ENCODE measurements around the gene RNF215. TPM values are rescaled to one million over a fixed set of nuclear protein-coding genes. Genes with fewer than 3 reads are reported as not detected.
A peak's percentile ranks its signal among the peaks of the same experiment; 100 is the strongest.

The RNF215 gene
- total RNA-seq, 4 donors from 2014 or later, result 6.6 to 18.5 (median 15.0) TPM

DNA sequence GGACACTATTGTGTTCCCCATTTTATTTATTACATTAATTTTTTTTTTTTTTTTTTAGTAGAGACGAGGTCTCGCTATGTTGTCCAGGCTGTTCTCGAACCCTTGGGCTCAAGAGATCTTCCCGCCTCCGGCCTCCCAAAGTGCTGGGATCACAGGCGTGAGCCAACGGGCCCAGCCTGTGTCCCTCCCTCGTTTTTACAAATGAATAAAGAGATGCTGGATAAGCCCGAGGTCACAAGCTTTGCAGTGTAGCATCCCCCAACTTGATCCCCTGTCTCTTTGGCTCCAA, 38.1 kb upstream of the RNF215 start:
- DNase-seq (ENCODE audit: extremely low spot score), result no peak
- Histone ChIP-seq H3K4me1 (peaks cover 37 to 60% (median 59%) of the 10 kb centered on the region in 4 donors), H3K4me3 (peak overlapping the region; percentile 62 to 78 (median 67)), H3K27me3 (no peaks in the 10 kb centered on the region), H3K36me3 (peaks cover 0 to 6% (median 1%) of the 10 kb centered on the region in 4 donors), H3K27ac (replicated peaks in 1 of 4) (peak overlapping the region; percentile 79 to 96 (median 94)), H3K9me3 (no peaks in the 10 kb centered on the region)
- intact Hi-C loops (cut with DNase I), result loop anchor here (5.0 kb wide), 1 partner anchor 33 kb away; no protein-coding TSS in a partner anchor
- WGBS, result 6% methylated on average over 9 of the region's 9 CpGs
- TF ChIP-seq, protein P1, sequence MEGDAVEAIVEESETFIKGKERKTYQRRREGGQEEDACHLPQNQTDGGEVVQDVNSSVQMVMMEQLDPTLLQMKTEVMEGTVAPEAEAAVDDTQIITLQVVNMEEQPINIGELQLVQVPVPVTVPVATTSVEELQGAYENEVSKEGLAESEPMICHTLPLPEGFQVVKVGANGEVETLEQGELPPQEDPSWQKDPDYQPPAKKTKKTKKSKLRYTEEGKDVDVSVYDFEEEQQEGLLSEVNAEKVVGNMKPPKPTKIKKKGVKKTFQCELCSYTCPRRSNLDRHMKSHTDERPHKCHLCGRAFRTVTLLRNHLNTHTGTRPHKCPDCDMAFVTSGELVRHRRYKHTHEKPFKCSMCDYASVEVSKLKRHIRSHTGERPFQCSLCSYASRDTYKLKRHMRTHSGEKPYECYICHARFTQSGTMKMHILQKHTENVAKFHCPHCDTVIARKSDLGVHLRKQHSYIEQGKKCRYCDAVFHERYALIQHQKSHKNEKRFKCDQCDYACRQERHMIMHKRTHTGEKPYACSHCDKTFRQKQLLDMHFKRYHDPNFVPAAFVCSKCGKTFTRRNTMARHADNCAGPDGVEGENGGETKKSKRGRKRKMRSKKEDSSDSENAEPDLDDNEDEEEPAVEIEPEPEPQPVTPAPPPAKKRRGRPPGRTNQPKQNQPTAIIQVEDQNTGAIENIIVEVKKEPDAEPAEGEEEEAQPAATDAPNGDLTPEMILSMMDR (IDR thresholded peaks at IDR 0.05), result no peak
- TF ChIP-seq POLR2A (IDR thresholded peaks at IDR 0.05; ENCODE audit: low read depth), result no peak
- TF ChIP-seq POLR2AphosphoS5 (IDR thresholded peaks at IDR 0.05), result no peak
- no peak for TF ChIP-seq EP300 (IDR thresholded peaks at IDR 0.05)

DNA sequence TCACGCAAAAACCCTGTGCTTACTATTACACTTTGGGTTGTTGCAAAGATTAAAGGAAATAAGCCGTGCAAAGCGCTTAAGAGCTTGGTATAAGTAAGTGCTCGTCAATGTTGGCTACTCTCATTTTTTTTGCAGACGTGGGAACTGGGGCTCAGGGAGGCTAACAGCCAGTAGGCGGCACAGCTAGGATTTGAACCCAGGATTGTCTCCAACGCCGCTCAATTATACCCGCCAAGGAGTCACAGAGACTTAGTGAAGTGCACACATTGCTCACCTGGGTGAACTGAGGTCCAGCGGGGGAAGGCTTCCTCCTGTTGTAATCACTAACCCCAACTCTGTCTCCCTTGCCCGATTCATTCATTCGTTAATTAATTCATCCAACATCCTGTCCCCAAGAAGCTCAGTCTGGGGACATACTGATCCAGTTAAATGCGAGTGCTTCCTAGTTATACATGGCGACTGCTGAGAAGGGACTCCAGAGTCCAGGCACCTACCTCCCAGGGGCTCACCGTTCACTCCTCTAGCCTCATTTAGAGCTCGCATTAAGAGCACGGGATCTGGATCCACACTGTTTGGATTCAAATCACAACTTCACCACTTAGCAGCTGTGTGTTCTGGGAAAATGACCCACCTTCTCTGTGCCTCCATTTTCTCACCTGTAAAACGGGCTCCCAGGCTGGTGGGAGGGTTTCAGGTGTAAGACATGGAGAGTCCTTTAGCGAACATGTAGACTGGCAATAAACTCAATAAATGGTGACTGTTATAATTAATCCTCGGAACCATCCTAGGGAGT, 37.5 kb upstream of the RNF215 start:
- H3K4me3 ChIP-seq, result peak overlapping the region; percentile 66 to 78 (median 67)
- WGBS, result 42% methylated on average over 20 of the region's 20 CpGs
- H3K36me3 ChIP-seq, result peaks cover 0 to 8% (median 3%) of the 10 kb centered on the region in 4 donors
- intact Hi-C loops (cut with DNase I), result loop anchor here (5.0 kb wide), 1 partner anchor 32 kb away; no protein-coding TSS in a partner anchor
- no peaks in the 10 kb centered on the region for H3K9me3 ChIP-seq
- H3K4me1 ChIP-seq, result peaks cover 37 to 64% (median 63%) of the 10 kb centered on the region in 4 donors
- H3K27ac ChIP-seq (replicated peaks in 1 of 4), result peak overlapping the region; percentile 94 to 99 (median 95)
- no peak for DNase-seq (ENCODE audit: extremely low spot score)
- H3K27me3 ChIP-seq, result no peaks in the 10 kb centered on the region
- TF ChIP-seq POLR2AphosphoS5 (IDR thresholded peaks at IDR 0.05), result no peak
- TF ChIP-seq, protein P1 (IDR thresholded peaks at IDR 0.05), result peak in 1 of 3 experiments; percentile 9

DNA sequence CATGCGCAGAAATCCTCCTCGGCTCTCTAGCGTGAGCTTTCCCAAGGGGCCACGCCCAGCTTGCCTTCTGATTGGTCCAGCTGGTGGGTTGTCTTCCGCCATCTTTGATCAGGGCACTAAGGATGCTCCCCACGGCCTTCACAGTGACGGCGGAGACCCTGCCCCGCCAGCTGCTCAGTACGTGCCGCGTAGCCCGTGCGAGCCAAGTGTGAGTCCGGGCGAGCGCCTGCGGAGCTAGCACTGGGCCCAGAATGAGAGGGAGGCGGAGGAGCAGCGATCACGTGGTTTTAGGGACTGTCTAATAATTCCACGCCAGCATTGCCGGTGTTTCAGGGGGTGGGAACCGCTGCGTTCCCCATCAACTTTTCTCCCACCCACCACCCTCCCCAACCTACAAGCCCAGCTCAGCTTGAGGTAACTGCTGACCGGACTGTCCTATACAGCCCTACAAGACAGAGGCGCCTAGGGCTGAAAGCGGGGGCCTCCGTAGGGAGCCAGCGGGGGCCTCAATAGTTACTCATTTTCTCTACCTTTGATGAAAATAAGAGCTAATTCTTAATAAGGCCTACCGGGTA, 36.8 kb upstream of the RNF215 start:
- peaks cover 37 to 64% (median 63%) of the 10 kb centered on the region in 4 donors for H3K4me1 ChIP-seq
- 6% methylated on average over 14 of the region's 31 CpGs for WGBS
- H3K9me3 ChIP-seq, result no peaks in the 10 kb centered on the region
- DNase-seq (ENCODE audit: extremely low spot score), result peak; percentile 100
- TF ChIP-seq EP300 (IDR thresholded peaks at IDR 0.05) (no peak), POLR2AphosphoS5 (IDR thresholded peaks at IDR 0.05) (peak; percentile 93 to 96)
- TF ChIP-seq, protein P1 (IDR thresholded peaks at IDR 0.05), result no peak
- no peaks in the 10 kb centered on the region for H3K27me3 ChIP-seq
- H3K27ac ChIP-seq (replicated peaks in 1 of 4), result peak overlapping the region; percentile 94 to 99 (median 95)
- intact Hi-C loops (cut with DNase I), result no loop called here
- H3K36me3 ChIP-seq, result peaks cover 1 to 12% (median 5%) of the 10 kb centered on the region in 4 donors
- H3K4me3 ChIP-seq, result peak overlapping the region; percentile 66 to 78 (median 67)

DNA sequence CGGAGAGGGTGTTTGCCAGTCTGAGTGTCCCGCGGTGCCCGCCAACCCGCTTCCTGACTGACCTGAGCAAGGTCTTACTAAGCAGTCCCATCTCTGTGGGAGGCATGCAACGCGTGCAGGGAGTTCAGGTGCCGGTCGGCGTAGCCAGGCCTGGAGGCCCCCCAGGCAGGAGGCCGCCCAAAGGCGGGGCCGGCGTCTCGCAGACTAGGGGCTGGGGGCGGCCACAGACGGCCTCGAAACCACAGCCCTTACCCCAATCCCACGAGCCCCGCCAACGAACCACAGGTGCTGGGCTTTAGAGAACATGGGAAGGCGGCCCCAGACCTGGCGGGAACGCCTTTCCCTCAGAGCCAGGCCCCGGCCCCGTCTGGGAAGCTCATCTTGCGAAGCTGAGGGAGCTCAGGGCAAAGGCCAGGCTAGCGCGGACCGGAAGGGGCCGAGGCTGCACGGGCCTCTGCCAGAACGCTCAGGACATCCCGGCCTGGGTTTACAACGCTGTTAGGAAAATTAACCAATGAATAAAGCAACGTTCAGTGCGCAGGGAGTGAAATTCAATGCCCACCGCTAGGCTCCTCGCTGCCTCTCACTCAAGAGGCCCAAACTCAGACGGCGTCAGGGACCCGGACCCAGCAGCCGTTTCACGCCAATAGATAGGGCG, 36.2 kb upstream of the RNF215 start:
- DNase-seq (ENCODE audit: extremely low spot score), result no peak
- Histone ChIP-seq H3K27ac (replicated peaks in 1 of 4) (peak overlapping the region; percentile 94 to 99 (median 95)), H3K4me1 (peaks cover 37 to 64% (median 63%) of the 10 kb centered on the region in 4 donors), H3K27me3 (no peaks in the 10 kb centered on the region), H3K9me3 (no peaks in the 10 kb centered on the region), H3K36me3 (peaks cover 7 to 19% (median 11%) of the 10 kb centered on the region in 4 donors), H3K4me3 (peak overlapping the region; percentile 66 to 78 (median 67))
- 1% methylated on average over 35 of the region's 45 CpGs for WGBS
- intact Hi-C loops (cut with DNase I), result no loop called here
- peak; percentile 90 for TF ChIP-seq POLR2A (IDR thresholded peaks at IDR 0.05; ENCODE audit: low read depth)
- TF ChIP-seq POLR2AphosphoS5 (IDR thresholded peaks at IDR 0.05), result peak in 1 of 2 donors; percentile 99
- TF ChIP-seq, protein P1 (IDR thresholded peaks at IDR 0.05), result no peak
- TF ChIP-seq EP300 (IDR thresholded peaks at IDR 0.05), result no peak

Data from esophagus muscularis mucosa (tissue), 4 donors.